TTC549 (cell line): ENCODE results near the gene MLYCD.

ENCODE experiments used
- FAIRE-seq: peaks from 2 replicates; lab custom pipeline; 2012; peaks lifted over from hg19 to GRCh38; lab: Jason Lieb, UNC

The MLYCD gene

GRCh38 chr16:83899978-83900377 is 1.1 kb downstream of the MLYCD start:
- no peak for FAIRE-seq

DNA sequence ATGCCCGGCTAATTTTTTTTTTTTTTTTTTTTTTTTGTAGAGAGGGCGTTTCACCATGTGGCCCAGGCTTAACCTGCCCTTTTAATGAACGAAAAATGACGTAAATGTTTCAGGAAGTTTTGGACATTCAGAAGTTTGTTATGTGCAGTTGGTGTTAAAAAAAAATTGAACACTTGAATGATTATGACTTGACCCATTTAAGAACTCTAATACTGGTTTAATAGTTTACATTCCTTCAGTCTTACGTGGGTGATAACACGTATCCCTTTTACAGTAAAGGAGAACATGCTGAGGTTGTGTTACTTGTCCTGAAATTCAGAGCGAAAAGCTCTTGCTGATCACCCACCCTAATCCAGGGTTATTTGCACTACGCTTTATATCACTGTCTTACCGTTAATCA is 1.7 kb downstream of the MLYCD start:
- FAIRE-seq: no peak

DNA sequence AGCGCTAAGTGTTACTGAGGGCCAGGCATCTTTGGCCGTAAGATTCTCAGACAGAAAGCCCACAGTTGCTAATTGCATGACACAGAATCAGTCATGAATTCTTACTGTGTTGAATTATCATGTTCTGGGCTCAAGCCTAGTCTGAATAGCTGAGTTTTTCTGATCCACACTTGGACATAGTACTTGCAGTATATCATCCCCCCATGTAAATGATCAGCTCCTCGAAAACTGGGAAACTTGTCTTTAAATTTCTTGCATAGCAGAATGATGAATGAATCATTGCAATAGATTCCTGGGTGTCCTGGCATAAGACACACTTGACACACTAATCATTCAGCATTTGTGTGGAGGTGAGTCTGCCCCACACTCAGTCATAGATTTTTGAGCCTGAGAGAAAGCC is 2.2 kb downstream of the MLYCD start:
- FAIRE-seq: no peak

- no peak for FAIRE-seq
Measured at GRCh38 chr16:83903751-83904150, 4.8 kb downstream of the MLYCD start.

GRCh38 chr16:83906683-83907082 is 7.8 kb downstream of the MLYCD start:
- FAIRE-seq: no peak

GRCh38 chr16:83907111-83907510 is 8.2 kb downstream of the MLYCD start:
- FAIRE-seq: no peak

DNA sequence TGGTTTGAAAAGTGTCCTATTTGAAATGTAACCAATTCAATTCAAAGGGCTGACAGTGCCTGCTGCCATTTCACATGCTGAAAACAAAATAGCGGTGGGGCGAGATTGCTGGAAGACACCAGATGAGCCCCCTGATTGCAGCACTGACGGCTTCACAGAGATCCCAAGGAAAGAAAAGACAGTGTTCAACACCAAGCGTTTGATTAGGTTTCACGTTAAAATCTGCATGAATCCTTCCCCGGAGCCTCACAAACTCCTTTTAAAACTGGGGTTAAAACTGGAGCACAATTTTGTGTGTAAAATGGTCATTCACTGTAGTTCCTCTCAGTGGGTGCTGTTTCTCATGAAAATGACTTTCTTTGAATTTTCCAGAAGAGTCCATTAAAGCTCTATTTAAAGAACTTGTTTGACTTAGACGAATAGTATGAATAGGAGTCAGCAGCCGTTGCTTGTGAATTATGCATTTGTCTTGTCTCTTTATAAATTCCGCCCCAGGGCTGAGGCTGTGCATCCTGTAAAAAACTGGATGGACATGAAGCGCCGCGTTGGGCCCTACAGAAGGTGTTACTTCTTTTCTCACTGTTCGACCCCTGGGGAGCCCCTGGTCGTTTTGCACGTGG is 8.8 kb downstream of the MLYCD start:
- FAIRE-seq: no peak

- FAIRE-seq: no peak
Measured at GRCh38 chr16:83908798-83909197, 9.9 kb downstream of the MLYCD start.

DNA sequence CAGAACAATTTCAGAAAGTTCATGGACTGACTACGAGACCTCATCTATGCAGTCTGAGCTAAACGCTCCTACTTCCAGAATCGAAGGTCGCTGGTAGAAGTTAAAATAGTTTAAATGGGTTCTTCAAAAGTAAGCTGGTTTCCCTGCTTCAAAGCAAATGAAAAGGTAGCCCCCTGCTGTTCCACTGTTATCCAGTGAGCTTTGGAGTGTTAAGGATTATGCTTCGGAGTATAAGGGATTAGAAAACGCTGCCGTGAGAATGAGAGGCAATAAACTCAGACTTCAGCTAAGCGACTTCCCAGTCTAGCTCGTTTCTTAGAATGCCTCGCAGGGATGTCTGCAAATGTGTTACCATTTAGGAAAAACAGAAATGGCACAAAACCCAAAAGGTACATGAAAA is 12.4 kb downstream of the MLYCD start:
- no peak for FAIRE-seq

DNA sequence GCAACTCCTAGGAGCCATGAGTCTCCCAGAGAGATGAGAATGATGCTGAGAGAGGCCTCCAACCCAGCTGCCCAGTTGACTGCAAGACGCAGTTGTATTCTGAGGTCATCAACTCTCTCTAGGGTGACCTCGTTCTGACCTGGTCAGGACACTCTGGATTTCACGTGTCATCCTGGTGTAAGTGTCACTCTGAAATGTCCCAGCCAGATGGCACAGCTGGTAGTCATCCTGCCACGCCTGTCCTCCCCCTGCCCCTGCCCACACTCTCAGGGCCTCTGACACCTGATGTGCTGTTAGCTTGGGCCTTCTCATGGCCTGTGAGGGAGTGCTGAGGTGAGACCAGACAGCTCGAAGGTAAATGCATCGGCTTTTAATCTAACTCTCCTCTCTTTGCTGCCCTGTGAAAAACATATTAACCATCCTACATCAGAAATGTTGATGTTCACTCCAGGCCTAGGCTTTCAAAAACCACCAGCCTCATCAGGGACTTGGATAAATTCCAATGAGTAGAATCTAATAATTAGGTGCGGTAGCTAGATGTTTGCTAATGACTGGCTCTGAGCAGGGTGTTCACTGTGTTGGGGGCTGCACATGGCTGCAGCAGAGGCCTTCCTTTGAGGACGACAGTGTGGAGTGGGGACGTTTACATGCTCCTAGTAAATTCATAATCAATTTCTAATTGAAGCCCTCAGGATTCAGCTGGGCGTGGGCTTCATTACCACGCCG is 13.8 kb downstream of the MLYCD start:
- no peak for FAIRE-seq

GRCh38 chr16:83913245-83913633 is 14.3 kb downstream of the MLYCD start:
- FAIRE-seq: no peak

- no peak for FAIRE-seq
Measured at GRCh38 chr16:83914091-83914710, 15.3 kb downstream of the MLYCD start.

GRCh38 chr16:83915081-83915480 is 16.2 kb downstream of the MLYCD start:
- no peak for FAIRE-seq

- no peak for FAIRE-seq
Measured at GRCh38 chr16:83915491-83915890, 16.6 kb downstream of the MLYCD start.

DNA sequence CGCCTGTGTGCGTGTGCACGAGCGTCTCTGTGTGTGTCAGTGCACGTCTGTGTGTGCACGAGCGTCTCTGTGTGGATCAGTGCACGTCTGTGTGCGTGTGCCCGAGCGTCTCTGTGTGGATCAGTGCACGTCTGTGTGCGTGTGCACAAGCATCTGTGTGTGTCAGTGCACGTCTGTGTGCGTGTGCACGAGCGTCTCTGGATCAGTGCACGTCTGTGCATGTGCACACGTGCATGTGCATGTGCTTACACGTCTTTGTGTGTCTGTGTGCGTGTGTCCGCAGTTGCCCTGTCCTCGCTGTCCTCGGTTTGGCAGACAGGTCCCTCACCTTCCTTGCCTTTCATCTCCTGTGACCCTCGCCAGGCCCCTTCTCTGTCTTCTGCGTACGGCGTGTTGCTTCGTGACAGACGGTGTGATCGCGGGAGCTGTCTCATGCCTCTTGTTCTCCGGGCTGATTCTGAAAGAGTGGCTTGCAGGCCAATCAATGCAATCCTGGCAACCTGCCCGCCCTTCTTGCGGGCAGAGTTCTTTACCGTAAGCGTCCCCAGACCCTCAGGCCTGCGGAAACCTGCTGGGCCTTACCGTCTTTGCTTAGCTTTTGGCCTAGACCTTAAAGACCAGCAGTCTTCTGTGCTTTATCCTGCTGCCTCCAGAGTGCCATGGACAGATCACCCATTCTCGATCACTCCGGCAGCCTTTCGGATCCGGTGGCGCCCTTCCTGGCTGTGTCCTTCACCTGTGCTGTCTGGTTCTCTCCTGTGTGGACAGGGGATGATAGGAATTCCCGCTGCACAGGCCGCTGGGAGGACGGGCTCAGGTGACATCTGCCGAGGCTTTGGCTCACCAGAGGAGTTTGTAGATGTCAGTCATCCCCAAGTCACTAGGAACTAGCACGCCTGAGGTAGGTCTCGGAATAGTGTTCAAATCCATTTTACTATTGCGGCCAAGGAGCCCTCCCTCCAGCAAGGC is 18.5 kb downstream of the MLYCD start:
- no peak for FAIRE-seq

DNA sequence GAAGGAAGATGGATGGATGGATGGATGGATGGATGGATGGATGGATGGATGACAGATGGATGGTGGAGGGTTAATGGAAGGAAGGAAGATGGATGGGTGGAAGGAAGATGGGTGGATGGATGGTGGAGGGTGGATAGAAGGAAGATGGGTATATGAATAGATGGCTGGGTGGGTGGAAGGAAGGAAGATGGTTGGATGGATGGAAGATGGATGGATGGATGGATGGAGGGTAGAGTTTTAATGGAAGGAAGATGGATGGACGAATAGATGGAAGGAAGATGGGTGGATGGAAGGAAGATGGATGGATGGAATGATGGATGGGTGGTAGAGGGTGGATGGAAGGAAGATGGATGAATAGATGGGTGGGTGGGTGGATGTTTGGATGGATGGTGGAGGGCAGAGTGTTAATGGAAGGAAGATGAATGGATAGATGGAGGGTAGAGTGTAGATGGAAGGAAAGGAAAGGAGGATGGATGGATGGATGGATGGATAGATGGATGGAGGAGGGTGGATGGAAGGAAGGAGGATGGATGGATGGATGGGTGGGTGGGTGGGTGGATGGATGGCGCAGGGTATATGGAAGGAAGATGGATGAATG is 22.1 kb downstream of the MLYCD start:
- FAIRE-seq: no peak

DNA sequence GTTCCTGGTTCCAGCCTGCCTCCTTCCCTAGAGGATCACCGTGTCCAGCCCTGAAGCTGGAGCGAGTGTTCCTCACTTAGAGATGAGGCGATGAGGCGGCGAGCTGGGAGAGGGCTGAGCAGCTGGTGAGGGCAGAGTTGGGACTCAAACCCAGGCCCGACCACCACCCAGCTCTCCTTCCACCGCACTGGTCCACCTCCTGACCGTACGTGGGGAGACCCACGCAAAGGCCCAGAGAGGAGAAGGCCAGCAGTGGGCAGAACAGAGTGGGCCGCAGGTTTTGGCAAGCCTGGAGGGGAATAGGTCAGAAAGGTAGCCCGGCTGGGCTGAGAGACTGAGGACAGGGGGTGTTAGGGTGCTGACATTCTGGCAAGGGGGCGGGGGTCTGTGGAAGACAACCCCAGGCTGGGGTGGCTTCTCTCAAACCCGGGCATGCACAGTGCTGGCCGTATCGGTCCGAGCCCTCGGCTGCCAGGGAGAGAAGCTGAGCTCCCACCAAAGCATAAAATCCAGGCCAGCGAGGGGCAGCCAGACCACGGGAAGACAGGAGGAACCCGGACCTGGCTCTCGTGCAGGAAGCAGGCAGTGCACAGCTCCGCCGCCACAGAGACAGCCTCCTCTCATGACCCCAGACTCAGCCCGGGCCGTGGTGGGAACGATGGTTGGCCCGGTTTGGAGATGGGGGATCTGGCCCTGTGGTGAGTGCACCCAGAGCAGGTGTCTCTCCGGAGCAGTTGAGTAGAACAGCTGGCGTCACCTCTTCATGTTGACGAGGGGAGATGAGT is 24.9 kb downstream of the MLYCD start:
- no peak for FAIRE-seq

- no peak for FAIRE-seq
Measured at GRCh38 chr16:83924686-83925085, 25.8 kb downstream of the MLYCD start.

DNA sequence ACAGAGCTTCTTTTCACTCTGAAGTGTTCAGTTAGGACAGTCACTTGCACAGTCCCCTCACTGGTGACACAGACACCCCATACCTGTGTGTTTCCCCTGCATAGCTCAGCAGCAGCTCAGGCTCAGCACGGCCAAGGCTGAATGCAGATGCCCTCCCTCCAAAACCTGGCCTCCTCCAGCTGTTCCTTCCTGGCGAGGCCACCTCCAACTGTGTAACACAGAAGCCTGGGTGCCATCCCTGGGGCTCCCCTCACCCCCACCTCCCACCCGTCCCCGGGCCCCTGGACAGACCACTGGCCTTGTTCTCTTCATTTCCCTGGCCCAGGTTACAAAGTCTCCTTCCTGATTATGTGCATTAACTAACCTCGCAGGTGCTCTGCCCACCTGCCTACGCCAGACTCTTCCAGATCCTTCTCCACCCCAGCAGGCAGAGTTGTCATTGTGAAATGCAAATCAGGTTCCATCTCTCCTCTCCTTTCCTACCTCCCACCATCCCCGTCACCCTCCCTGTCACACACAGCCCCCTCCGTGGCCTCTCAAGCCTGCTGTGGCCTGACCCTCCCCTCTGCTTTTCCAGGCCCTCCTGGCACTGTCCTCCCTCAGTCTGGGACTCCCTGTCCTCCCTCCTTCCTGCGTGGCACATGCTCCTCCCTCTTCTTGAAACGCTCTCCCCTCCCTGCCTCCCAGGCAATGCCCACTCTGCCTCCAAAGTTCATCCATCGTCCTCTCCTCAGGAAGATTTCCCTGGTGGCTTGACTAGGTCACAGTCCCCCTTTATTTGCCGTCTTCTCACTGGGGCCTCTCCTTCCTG is 26.4 kb downstream of the MLYCD start:
- no peak for FAIRE-seq

GRCh38 chr16:83925957-83926725 is 27.2 kb downstream of the MLYCD start:
- no peak for FAIRE-seq
